ENCODE measurements around the gene RNF145.
"Not testable (repeated sequence)": the region's sequence is repeated elsewhere in the genome, so short reads cannot be mapped to it uniquely, and the experiment has no call there.

The RNF145 gene

GRCh38 chr5:159155960-159156359, 53.4 kb downstream of the RNF145 start:
- no peak for DNase-seq

- DNase-seq: no peak
These were observed 56.5 kb downstream of the RNF145 start for GRCh38 chr5:159152876-159153275.

- DNase-seq: no peak
These were observed 60.3 kb downstream of the RNF145 start for GRCh38 chr5:159149085-159149484.

- no peak for DNase-seq
These were observed 61.4 kb downstream of the RNF145 start for GRCh38 chr5:159147976-159148375.

- no peak for DNase-seq
These were observed 62.5 kb downstream of the RNF145 start for GRCh38 chr5:159146839-159147238.

GRCh38 chr5:159145160-159145559, 64.2 kb downstream of the RNF145 start:
- DNase-seq: not testable (repeated sequence)

- no peak for DNase-seq
These were observed 69.6 kb downstream of the RNF145 start for GRCh38 chr5:159139802-159140201.

GRCh38 chr5:159135896-159136531, 73.3 kb downstream of the RNF145 start:
- no peak for DNase-seq

GRCh38 chr5:159133041-159133741, 76.2 kb downstream of the RNF145 start:
- no peak for DNase-seq

GRCh38 chr5:159132429-159133040, 76.8 kb downstream of the RNF145 start:
- DNase-seq: no peak

- DNase-seq: no peak
These were observed 77.4 kb downstream of the RNF145 start for GRCh38 chr5:159131951-159132350.

- no peak for DNase-seq
These were observed 78.5 kb downstream of the RNF145 start for GRCh38 chr5:159130871-159131270.

- DNase-seq: no peak
These were observed 81.2 kb downstream of the RNF145 start for GRCh38 chr5:159128070-159128541.

GRCh38 chr5:159123700-159124099, 85.7 kb downstream of the RNF145 start:
- no peak for DNase-seq

GRCh38 chr5:159123189-159123588, 86.2 kb downstream of the RNF145 start:
- no peak for DNase-seq

- no peak for DNase-seq
These were observed 88.3 kb downstream of the RNF145 start for GRCh38 chr5:159121061-159121460.

- DNase-seq: no peak
These were observed 88.9 kb downstream of the RNF145 start for GRCh38 chr5:159120446-159120845.

- DNase-seq: not testable (repeated sequence)
These were observed 89.5 kb downstream of the RNF145 start for GRCh38 chr5:159119842-159120241.

- not testable (repeated sequence) for DNase-seq
These were observed 90.2 kb downstream of the RNF145 start for GRCh38 chr5:159118958-159119659.

- no peak for DNase-seq
These were observed 95.9 kb downstream of the RNF145 start for GRCh38 chr5:159113405-159113804.

- no peak for DNase-seq
These were observed 96.9 kb downstream of the RNF145 start for GRCh38 chr5:159112436-159112835.
